ENCODE results near the gene PLEKHB2. TPM values are rescaled to one million over a fixed set of nuclear protein-coding genes. Genes with fewer than 3 reads are reported as not detected.

Gene PLEKHB2
- total RNA-seq, 2 experiments from 2014 or later = 23.4 to 38.3 TPM

DNA sequence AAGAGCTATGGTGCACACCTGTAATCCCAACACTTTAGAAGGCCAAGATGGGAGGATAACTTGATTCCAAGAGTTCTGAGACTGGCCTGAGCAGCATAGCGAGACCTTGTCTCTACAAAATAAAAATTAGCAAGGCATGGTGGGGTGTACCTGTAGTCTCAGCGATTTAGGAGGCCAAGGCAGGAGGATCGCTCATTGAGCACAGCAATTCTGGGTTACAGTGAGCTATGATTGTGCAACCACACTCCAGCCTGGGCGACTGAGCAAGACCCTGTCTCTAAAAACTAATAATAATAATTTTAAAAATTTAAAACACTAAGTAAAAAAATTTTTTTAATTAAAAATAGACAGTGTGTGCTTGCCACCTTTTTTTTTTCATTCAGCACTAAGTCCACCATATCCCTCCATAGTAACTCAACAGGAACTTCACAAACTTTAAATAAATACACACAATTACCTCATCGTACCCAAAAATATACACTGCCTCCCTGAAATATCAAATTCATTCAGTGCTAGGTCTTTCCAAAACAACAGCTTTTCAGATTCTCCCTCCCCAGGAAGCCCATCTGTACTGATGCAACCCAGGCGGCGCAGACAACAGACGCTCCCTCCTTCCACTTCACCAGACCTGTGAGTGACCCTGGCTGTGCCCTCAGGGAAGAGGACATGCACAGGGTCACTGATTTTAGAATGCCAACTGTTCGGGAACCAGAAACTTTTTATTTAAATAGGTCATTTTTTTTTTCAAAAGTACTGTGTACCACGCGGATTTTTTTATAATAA is 41.4 kb upstream of the PLEKHB2 start:
- no peaks in the 10 kb centered on the region for H3K4me1 ChIP-seq (ENCODE audit: insufficient read depth, low read length, poor library complexity, severe bottlenecking)
- no peak overlapping the region for H3K27ac ChIP-seq (ENCODE audit: low read depth, low read length, poor library complexity, severe bottlenecking)
- no peak overlapping the region for H3K4me3 ChIP-seq (ENCODE audit: low read depth, low read length, poor library complexity, severe bottlenecking)
- no peak for TF ChIP-seq EZH2phosphoT487 (IDR thresholded peaks at IDR 0.05; ENCODE audit: borderline replicate concordance, low read depth, low read length)
- TF ChIP-seq, protein P1, sequence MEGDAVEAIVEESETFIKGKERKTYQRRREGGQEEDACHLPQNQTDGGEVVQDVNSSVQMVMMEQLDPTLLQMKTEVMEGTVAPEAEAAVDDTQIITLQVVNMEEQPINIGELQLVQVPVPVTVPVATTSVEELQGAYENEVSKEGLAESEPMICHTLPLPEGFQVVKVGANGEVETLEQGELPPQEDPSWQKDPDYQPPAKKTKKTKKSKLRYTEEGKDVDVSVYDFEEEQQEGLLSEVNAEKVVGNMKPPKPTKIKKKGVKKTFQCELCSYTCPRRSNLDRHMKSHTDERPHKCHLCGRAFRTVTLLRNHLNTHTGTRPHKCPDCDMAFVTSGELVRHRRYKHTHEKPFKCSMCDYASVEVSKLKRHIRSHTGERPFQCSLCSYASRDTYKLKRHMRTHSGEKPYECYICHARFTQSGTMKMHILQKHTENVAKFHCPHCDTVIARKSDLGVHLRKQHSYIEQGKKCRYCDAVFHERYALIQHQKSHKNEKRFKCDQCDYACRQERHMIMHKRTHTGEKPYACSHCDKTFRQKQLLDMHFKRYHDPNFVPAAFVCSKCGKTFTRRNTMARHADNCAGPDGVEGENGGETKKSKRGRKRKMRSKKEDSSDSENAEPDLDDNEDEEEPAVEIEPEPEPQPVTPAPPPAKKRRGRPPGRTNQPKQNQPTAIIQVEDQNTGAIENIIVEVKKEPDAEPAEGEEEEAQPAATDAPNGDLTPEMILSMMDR (conservative IDR thresholded peaks at IDR 0.05; ENCODE audit: low read length) = no peak
- H4K20me1 ChIP-seq (ENCODE audit: insufficient read depth, low read length) = peaks cover 3% of the 10 kb centered on the region
- peaks cover 55% of the 10 kb centered on the region for H3K79me2 ChIP-seq (ENCODE audit: insufficient read depth, low read depth, low read length)
- no peak for DNase-seq (ENCODE audit: low spot score)
- H3K36me3 ChIP-seq (ENCODE audit: insufficient read depth, low read length) = peaks cover 94% of the 10 kb centered on the region
- H3K9me2 ChIP-seq (ENCODE audit: insufficient read depth, low read length) = no peaks in the 10 kb centered on the region
- H3K4me2 ChIP-seq (ENCODE audit: low read length) = no peak overlapping the region
- no peaks in the 10 kb centered on the region for H3K9me3 ChIP-seq (ENCODE audit: low read length)
- no peak overlapping the region for H2AFZ ChIP-seq (ENCODE audit: low read length)
- CTCF ChIA-PET (ENCODE audit: unreplicated experiment) = no interaction called here
- intact Hi-C loops (cut with micrococcal nuclease; ENCODE audit: unreplicated experiment) = no loop called here
- BruUV-seq (replicated peaks) = no TSS peak
- POLR2A ChIA-PET = no interaction called here

DNA sequence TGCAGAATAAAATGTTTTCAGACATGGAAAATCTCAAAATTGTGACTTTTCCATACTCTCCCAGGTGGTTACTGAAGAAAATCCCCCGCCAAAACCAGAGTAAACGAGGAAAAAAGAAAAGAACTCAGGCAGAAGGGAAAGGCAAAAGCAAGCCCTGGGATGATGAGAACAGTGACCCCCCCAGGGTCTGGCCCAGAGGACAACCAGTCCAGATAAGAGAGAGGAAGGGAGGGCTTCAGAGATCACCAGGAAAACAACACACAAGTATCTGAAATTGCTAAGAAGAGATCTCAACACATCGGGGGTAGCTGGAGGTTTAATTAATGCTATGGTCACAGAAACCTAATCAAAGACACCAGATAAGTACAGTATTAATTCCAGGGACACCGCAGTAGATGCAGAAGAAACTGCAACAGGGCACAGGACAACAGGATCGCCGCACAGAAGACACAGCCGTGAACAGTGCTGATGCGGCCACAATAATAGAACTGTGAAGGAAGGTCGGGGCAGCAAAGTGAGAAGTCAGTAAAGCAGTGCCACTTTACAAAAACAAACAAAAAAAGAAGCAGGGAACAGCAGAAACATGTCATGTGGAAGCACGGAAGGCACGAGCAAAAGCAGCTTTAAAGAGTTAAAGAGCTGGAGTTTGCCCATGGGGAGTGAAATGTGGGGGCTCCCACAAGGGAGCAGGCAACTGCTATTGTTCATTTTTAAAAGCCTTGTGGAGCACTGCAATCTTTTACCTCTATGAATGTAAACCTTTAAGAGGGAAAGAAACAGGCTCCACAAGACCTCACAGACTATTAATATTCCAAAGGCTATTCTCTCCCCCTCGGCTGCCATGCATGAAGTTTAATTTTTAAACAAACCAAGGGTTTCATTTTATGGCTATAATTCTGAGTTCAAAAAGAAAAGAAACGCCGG is 40.3 kb upstream of the PLEKHB2 start:
- no peak overlapping the region for H3K27ac ChIP-seq (ENCODE audit: low read depth, low read length, poor library complexity, severe bottlenecking)
- H4K20me1 ChIP-seq (ENCODE audit: insufficient read depth, low read length) = no peaks in the 10 kb centered on the region; the same call in 1 of the 2 replicates
- H3K9me2 ChIP-seq (ENCODE audit: insufficient read depth, low read length) = no peaks in the 10 kb centered on the region
- H3K36me3 ChIP-seq (ENCODE audit: insufficient read depth, low read length) = peaks cover 94% of the 10 kb centered on the region
- TF ChIP-seq, protein P1 (conservative IDR thresholded peaks at IDR 0.05; ENCODE audit: low read length) = no peak
- no peak for TF ChIP-seq EZH2phosphoT487 (IDR thresholded peaks at IDR 0.05; ENCODE audit: borderline replicate concordance, low read depth, low read length)
- no peak overlapping the region for H2AFZ ChIP-seq (ENCODE audit: low read length)
- POLR2A ChIA-PET = interaction anchor here (0.5 to 1.1 kb wide), 4 partner anchors 11 to 429 kb away, joined by 3 to 5 read pairs (median 4); no protein-coding TSS in a partner anchor
- H3K9me3 ChIP-seq (ENCODE audit: low read length) = no peaks in the 10 kb centered on the region
- H3K4me3 ChIP-seq (ENCODE audit: low read depth, low read length, poor library complexity, severe bottlenecking) = no peak overlapping the region
- intact Hi-C loops (cut with micrococcal nuclease; ENCODE audit: unreplicated experiment) = no loop called here
- H3K4me2 ChIP-seq (ENCODE audit: low read length) = no peak overlapping the region
- CTCF ChIA-PET (ENCODE audit: unreplicated experiment) = no interaction called here
- no peak for DNase-seq (ENCODE audit: low spot score)
- H3K79me2 ChIP-seq (ENCODE audit: insufficient read depth, low read depth, low read length) = peaks cover 45% of the 10 kb centered on the region; the same call in 1 of the 2 replicates
- BruUV-seq (replicated peaks) = no TSS peak
- H3K4me1 ChIP-seq (ENCODE audit: insufficient read depth, low read length, poor library complexity, severe bottlenecking) = no peaks in the 10 kb centered on the region

Measured in OCI-LY7 (cell line).